GM21390 (cell line): ENCODE measurements around the gene MNT.

Experiments used
- ATAC-seq: cut with Tn5 transposase; IDR thresholded peaks from one replicate; pipeline ENCODE4 v1.9.1; 2021; ENCODE audit not compliant: unreplicated experiment

Gene MNT

DNA sequence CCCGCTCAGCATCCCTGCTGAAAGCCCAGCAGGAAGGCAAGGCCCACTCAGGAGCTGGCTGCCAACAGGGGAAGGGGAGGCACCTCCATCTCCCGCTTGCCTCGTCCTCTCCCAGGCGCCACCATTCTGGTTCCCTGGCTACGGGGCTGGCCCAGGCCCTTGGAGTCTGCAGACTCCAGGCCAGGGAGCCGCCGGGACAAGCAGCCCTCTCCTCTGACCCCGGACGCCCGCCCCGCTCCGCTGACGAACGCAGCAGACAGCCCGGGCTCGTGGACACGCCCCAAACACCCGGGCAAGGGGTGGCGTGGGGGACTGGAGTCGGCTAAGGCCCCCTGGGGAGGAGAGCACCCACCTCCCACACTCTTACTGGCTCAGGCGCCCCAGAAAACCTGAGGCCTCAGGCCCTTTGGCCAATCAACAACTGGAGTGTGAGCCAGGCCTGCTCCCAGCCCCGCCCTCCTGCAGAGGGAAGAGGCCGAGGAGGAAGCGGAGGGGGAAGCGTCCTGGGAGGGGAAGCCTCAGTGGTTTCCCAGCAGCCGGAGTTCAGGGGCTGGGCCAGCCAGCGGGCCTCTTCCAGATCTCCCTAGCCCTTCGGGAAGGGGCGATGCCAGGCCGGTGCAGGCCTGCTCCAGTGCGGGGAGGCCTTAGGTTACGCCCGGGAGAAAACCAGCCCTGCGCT, 4.2 kb downstream of the MNT start:
- ATAC-seq, result no peak

DNA sequence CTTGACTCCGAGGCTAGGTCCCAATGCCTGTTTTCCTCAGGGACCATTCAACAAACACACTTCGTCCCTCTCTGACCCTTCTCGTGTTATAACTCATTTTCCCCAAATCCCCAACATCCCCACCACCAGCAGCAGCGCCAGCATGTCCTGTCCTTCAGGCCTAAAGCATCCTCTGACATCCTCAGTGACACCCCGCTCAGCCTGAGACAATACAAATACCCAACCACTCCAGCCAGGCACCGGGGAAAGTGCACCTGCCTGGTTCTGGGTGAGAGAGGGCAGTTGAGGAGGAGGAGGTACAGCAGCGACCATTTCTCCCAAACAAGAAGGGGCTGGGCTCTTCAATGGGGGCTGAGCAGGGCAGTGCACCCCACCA, 4.7 kb downstream of the MNT start:
- ATAC-seq, result no peak

DNA sequence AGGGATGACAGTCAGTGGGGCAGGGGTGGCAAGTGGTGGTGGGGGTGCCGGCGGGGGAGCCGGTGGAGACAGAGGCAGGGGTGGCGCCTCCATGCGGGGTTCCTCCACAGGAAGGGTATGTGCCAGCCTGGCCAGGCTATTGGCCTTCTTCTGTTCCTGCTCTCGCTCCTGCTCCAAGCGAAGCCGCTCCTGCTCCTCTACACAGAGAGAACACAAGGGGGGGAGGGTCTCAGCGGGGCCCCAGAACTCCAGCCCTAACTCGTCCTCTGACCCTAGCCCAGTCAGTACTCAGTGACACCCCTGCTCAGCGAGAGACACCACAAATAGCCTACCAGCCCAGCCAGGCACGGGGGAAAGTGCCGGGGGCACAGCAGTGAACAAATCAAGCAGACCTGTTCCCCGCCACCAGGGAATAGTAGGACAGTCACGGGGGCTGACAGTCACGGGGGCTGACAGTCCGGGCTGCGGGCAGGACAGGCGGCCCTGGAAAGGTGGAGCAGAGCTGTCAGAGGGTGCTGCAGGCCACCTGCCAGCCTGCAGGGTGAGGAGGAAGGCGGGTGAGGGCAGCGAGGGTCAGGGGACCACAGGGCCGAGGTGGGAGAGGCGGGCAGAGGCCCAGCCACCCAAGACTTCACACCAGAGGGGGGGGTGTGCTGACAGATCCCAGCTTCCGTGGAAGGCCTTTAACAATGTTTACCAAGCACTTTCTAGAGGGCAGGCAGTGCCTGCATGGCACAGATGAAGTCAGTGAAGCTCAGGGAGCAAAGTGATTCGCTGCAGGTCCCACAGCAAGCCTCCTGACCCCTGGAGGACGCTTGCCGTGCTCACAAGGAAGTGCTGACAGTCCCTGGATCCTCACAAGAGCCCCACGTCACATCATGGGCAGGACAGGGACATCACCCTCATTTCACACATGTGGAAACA, 5.3 kb downstream of the MNT start:
- ATAC-seq, result no peak

DNA sequence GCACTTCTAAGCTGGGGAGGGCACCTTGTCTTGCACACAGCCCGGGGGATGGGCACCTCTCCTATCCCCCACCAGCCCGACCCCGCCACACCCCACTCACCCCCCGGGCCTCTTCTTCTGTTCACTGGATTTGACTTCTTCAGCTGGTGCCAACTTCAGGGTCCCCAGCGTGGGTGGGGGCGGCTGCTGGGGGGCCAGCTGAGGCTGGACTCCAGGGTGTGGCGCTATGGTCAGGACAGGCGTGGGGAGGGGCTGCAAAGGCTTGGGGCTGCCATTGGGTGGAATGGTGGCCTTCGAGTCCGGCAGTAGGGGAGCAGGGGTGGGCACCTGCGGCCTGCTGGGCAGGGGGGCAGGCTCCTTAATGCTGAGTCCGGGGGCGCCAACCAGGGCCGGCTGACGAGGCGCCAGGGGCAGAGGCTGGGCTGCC, 6.1 kb downstream of the MNT start:
- ATAC-seq, result no peak

DNA sequence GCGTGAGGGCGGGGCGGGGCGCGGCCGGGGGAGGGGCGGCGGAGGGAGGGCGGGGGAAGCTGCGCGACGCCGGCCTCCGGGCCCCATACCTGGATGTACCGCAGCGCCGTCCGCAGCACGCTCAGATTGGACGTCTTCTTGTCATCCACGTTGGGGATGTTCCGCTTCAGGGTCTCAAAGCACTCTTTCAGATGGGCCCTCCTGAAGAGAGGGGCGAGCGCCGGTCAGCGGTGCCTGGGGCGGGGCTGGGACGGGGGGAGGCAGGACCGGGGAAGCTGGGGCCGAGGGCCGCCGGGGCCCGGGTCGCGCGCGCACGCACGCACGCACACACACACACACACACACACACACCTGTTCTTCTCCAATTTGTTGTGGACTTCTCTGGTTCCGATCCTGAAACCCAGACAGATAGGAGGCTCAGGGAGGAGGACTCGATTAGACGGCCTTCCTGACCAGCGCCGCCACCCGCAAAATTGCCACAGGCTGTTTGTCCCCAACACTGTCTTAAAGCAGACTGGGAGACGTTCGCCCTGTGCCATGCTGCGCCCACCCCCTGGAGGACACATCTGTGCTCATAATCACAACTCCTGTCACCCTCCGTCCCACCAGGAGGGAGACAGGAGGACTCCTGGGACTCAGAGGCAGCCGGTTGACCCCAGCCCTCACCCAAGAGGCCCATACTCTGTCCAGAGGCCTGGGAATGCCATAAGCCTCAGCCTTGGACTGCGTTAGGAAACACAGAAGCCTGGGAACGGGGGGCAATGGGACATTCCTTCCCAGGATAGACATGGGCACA, 6.7 kb downstream of the MNT start:
- ATAC-seq, result no peak

DNA sequence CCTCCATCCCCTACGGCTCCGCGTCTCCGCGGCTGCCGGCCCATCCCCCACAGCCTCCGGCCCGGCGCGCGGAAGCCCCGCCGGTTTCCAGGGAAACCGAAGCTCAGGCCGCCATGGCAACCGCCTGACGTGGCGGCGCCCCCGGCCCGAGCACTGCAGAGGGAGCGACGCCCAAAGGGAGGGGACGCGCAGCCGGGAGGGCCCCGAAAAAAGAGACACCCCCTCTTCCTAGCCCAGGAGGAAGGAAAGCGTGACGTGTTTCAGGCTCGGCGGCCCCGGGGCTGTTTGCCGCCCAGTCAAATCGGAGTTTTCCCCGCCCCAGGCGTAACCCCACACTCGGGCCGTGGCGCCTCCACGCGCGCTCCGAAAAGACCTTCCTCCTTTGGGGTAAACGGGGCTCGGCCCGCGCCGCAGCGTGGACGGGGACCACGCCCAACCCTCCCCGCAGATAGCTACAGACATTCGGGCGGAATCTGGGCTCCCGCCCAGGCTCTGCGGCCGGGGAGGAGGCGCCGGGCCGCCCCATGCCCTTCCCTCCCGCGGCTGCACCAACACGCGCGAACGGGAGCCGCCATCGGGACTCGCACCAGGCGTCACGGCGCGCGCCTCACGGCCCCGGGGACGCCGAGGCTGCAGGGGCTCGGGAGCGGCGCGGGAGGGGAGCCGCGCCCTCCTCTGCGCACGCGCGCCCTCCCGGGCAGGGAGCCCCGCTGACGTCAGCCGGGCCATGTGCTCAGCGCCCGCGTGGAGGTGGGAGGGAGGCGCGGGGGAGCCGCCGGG, 7.5 kb downstream of the MNT start:
- ATAC-seq, result peak; percentile 32

DNA sequence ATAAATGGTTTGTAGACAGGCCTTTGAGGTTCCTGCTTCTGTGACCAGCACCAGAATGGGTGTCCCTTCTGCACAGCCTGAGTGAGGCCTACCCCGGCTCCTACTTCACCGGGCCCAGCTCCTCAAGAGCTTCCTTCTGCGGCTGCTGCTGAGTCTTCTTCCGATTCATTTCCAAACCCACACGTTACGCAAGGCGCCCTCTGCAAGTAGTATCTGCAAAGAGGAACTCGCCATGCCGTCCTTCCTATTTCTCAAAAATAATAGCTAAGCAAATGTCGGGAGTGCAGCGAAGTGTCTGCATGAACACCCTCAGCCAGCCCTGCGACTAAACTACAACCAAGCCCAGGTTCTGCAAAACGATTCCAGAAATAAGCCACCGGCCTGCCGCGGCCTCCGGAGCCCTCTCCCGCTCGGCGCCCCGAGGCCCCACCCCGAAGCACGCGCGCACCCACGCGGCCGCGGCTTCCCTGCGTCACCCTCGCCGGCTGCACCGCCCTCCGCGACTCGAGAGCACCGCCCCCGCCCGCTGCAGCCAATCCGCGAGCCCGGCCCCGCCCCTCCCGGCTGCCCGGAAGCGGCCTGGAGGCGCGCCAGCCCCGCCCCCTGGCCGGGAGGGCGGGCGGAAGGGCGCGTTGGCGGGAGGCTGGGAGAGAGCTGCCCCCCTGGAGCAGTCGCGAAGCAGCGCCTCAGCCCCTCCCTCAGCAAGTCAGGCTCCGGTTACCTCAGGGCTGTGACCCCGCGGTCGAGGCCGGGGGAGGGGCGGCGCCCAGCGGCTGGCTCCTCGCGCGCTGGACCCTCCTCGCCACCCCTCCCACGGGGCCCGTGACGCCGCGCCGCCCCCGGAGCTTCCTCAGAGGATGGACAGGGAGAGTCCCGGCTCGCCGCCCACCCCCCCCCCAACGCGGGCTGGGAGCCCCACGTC, 8.3 kb downstream of the MNT start:
- ATAC-seq, result peak; percentile 40

DNA sequence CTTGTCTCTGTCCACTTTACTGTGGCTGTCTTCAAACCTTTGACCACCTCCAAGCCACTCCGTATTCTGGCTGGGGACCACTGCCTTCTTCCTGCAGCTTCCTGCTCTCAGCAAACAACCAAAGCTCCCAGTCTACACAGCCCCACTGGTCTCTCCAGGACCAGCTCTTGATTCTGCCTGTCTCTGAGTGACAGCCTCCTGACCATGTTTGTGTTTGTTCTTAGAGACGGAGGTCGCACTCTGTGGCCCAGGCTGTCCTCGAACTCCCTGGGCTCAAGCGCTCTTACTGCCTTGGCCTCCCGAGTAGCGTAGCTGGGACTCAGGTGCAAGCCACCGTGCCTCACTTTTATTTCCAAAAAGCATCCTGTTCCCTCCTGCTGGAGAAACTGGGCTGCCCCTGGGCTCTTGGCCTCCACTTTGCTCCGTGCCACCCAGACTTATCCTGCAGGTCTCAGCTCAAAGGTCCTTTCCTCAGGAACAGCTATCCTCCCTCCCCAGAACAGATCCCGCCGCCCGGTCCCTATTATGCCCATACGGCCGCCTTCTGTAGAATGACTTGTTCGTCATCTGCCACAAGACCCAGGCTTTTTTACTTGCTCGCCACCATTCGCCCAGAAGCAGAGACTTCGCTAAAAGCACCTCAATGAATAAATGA, 9.1 kb downstream of the MNT start:
- ATAC-seq, result no peak

DNA sequence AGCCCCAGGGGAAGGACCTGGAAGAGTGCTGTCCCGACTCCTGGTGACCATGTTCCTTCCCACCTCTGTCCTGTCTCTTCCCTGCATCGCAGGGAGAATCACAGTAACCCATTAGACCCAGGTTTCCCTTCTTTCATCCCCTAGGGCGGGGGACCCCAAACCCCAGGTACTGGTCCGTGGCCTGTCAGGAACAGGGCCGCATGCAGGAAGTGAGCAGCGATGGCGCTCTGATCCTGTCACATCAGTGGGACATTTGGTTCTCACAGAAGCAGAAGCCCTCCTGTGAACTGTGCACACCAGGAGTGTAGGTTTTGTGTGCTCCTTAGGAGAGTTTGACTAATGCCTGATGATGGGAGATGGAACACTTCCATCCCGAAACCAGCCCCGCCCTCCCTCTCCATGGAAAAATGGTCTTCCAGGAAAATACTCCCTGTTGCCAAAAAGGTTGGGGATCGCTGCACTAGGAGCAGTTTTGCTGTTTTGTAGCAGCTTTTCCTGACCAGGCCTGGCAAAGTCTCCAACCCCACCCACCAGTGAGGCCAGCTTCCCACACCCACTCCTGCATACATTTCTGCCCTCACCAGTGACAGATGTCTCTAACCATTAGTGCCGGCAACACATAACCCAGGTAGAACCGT, 10.5 kb downstream of the MNT start:
- ATAC-seq, result no peak

DNA sequence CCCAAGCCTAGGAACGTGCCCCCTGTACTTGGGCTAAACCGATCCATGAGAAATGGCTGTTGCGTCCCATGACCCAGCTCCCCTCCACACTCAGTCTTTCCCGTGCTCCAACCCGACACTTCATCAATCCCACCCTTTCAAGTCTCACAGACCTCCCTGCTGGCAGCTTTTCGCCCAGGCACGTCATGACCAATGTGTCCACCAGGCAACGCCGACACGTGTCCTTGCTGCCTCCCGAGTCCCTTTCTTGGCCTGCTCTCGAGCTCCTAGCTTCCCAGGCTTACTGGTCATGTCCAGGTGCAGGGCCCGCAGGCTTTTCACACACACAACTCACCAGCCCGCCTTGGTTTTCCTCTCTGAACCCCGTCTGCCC, 12.2 kb downstream of the MNT start:
- ATAC-seq, result no peak

DNA sequence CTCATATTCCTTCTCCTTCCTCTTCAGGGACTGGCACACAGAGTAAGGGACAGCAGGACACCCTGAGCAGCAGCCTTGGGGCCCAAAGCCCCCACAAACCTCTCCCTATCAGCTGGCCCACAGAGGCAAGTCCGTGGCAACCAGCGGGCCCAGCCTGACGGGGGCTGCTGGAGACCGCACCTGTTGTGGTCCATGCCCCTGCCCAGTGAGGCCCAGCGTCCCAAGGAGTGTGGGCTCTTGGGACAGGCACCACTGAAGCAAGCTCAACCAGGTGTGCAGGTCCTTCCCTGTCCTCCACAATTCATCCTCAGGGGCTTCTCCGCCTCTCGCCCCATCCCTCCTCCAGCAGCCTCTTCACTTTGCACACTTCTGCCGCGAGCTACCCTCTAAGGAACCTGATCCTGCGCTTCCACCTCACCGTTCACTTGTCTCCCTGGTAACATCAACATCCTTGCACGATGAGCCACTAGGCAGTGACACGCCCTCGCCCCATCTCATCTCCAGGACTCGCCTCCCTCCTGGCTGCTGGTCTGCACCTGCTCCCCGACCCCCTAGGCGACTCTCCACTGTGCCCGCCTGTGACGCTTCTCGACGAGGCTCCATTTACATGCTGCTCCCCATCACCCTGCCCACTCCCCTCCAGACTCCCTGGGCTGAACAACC, 12.7 kb downstream of the MNT start:
- no peak for ATAC-seq

DNA sequence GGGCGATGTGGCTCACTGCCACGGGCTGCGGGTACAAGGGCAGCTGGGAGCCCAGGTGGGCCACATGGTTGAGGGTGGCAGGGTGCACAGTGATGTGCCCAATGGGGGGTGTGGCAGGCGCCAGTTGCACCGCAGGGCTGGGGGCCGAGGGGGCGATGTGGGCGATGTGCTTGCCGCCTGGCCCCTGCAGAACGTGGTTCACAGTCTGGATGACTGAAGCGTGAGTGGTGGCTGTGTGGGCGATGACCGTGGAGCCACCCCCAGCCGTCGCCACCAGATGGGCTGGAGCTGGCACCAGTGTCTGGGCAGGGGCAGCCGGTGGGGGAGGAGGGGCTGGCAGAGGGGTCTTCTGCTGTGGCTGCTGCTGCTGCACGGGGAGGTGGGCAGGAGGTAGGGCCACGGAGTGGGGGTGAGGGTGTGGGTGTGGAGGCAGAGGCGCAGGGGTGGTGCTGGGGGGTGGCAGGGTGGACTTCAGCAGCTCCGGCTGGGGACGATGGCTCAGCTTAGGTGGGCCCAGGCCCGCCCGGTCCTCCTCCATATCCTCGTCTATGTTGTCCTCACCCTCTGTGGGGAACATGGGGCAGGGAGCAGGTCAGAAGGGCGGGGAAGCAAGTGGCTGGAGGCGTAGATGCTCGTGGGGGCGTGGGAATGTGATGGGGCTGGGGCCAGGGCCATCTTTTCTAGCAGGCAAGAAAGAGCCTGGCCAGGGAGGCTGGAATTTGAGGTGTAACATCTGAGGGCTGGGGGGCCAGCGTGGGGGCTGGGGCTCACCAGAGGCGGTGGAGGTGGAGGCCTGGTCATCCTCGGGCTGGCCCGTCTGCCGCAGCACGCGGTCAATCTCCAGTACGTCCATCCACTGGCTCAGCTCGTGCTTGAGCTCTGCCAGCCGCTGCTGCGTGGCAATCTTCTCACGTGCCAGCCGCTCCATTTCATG, 13.5 kb downstream of the MNT start:
- ATAC-seq, result no peak

DNA sequence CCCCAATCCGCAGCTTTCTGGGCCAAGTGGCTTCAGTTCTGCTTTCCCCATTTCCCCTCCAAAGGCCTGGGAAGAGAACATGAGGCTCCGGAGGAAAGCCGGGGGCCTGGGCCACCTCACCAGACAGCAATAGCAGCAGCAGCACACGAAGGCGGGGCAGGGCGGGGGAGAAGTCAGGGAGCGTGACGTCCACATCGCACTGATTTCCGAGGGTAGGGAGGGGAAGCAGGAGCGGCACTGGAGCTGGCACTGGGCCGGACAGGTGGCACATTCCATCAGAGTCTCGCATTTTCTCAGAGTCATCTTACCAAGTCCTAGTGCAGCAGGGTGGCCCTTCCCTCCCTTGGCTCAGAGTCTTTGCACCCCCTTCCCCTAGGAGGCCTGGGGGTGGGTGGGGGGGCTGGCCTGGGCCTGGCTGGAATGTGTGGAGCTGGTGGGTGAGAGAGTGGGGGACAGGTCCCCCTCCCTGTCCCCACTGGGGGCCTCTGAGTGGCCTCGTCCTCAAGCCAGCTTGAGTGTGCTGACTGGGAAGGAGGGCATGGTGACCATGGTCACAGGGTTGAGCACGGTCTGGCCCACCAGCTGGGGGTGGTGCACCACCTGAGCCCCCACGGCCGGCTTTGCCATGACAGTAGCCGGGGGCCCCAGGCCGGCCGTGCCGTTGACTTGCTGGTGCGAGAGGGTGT, 14.3 kb downstream of the MNT start:
- ATAC-seq, result no peak

DNA sequence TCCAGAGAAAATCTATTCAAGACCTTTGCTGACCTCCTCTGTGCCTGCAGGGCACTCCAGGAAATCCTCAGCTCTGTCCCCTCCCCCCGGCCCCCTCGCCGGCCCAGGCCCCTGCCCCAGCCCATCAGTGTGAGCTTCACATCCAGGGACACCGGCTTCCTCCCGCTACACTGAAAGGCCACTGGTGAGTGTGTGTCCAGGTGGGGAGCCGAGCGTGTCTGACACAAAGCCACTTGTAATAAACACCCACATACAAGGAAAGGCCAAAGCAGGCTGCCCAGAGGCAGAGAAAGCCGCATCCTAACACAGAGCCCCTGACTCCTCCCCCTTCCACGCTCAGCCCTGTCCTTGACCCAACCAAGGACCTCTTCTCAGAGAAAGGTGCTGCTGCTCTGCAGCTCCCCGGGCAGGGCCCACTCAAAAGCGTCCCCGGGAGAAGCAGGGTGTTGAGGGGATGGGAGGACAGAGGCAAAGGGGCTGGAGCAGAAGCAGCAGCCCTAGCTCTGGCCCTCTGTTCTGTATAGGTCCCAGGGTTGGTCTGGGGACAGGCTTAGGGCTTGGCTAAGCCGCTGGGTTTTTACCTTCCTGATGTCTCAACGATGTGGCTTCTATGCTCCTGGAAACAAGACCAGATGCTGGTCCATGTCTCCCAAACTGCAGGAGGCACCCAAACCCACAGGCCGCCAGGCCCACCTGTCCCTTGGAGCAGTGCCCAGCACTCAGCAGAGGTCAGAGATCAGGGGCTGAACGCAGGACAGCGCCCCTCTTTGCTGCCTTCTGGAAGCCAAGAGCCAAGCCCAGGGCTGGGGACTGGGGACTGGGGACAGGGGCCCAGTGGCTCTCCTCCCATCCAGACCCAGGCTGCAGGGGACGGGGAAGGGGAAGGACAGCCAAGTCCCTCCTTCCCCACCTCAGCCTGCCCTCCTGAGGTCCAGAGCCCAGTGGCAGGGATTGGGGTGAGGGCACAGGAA, 15.3 kb downstream of the MNT start:
- ATAC-seq, result no peak

DNA sequence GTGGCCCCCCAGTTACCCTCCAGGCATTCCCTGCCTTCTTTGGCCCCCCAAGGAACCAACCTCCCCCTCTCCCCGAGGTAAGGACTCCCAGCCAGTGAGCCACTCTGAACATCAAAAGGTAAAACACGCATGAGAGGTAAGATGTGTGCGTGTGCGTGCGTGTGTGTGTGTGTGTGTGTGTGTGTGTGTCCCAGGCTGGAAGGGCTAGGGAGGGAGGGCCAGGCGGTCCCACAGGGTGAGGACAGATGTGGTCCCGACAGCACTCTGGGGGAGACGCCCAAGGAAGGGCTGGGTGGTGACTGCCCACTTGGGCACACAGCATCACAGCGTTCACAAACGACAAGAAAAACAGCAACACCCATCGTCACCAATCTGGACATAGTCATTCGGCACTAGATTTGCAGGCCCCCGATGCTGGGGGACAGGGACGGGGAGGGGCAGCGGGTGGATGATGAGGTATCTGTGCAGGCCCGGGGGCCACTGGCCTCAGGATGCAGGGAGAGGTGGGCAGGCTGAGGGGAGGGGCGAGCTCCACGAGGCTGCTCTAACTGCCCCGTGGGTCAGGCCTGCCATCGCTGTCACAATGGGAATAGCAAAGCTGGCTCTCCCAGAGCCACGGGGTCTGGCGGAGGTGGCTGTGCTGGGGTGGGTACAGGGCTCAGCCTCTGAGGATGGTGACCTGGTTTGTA, 16.3 kb downstream of the MNT start:
- ATAC-seq, result no peak
